GM12878 (cell line): ENCODE data around the gene CEP89. TPM values are rescaled to one million over a fixed set of nuclear protein-coding genes. Genes with fewer than 3 reads are reported as not detected.

Source experiments
- ATAC-seq: fragments of 200-7000 bp; cut with Tn5 transposase; 3 replicates; pipeline ENCODE4 v1.9.1; 2020; ENCODE audit warnings: mild to moderate bottlenecking, moderate library complexity
- BruUV-seq: library from RNA; stranded (reverse); fragments of 400-500 nt; replicated peaks from 2 replicates; lab custom pipeline; 2021; lab: Mats Ljungman, UMichigan
- CTCF ChIA-PET: fragments of 300-600 bp; sonication (Branson Sonifier 250); formaldehyde crosslinking; extraction: SDS; loops from one replicate; lab custom pipeline; 2021; ENCODE audit warnings: inconsistent platforms; lab: Yijun Ruan, JAX
- POLR2A ChIA-PET: fragments of 350-600 bp; formaldehyde crosslinking; extraction: SDS; loops from one replicate; lab custom pipeline; 2021; ENCODE audit warnings: inconsistent platforms; lab: Charles Lee
- RAD21 ChIA-PET: fragments of 300-600 bp; sonication (Branson Sonifier 250); formaldehyde crosslinking; loops from one replicate; lab custom pipeline; 2023; ENCODE audit warnings: antibody characterized with exemption; ENCODE audit not compliant: unreplicated experiment; lab: Charles Lee
- SMC1A ChIA-PET: fragments of 300-600 bp; sonication (Branson Sonifier 250); formaldehyde crosslinking; loops from one replicate; lab custom pipeline; 2023; ENCODE audit not compliant: unreplicated experiment, uncharacterized antibody; lab: Charles Lee
- DNase-seq: peaks from one replicate; pipeline ENCODE4 v3.0.0-alpha.2; 2011; ENCODE audit warnings: low read depth, low spot score
- FAIRE-seq: peaks from 3 replicates; lab custom pipeline; 2011; peaks lifted over from hg19 to GRCh38; lab: Jason Lieb, UNC
- H2AFZ ChIP-seq: 2 replicates; pipeline ENCODE4 v1.6.0; 2011; ENCODE audit warnings: low read depth, low read length, control low read depth; ENCODE audit not compliant: control insufficient read depth
- H3K27ac ChIP-seq: 2 replicates; pipeline ENCODE4 v1.5.1; 2011; ENCODE audit warnings: control low read depth; ENCODE audit not compliant: control insufficient read depth, insufficient read depth
- H3K27me3 ChIP-seq, 2 experiments: replicated peaks in 1 of 2; 2 replicates each; pipeline versions ENCODE4 v1.6.0 to v1.6.1; 2011; ENCODE audit warnings: low read length in 1 of 2; ENCODE audit not compliant: control insufficient read depth in 2 of 2, insufficient read depth in 2 of 2
- H3K36me3 ChIP-seq, 2 experiments: 2 replicates each; pipeline ENCODE4 v1.5.1; 2011; ENCODE audit warnings: low read length in 1 of 2; ENCODE audit not compliant: control insufficient read depth in 2 of 2, insufficient read depth in 2 of 2
- H3K4me1 ChIP-seq: 2 replicates; pipeline ENCODE4 v1.6.1; 2011; ENCODE audit warnings: mild to moderate bottlenecking, low read length, moderate library complexity, mixed read lengths; ENCODE audit not compliant: control insufficient read depth, insufficient read depth
- H3K4me2 ChIP-seq: 2 replicates; pipeline ENCODE4 v1.6.0; 2011; ENCODE audit warnings: control low read depth; ENCODE audit not compliant: control insufficient read depth, insufficient read depth
- H3K4me3 ChIP-seq: fragments of 200-600 bp; sonication (generic); 2 replicates; pipeline ENCODE4 v1.5.1; 2016
- H3K79me2 ChIP-seq: 2 replicates; pipeline ENCODE4 v1.6.0; 2011; ENCODE audit warnings: low read length; ENCODE audit not compliant: control insufficient read depth, insufficient read depth
- H3K9ac ChIP-seq: 2 replicates; pipeline ENCODE4 v1.8.0; 2011; ENCODE audit warnings: low read length, control low read depth, mixed read lengths; ENCODE audit not compliant: control insufficient read depth, insufficient read depth
- H3K9me3 ChIP-seq: replicated peaks from 3 replicates; pipeline ENCODE4 v1.5.1; 2011; ENCODE audit warnings: mild to moderate bottlenecking, low read length; ENCODE audit not compliant: control insufficient read depth, insufficient read depth
- H4K20me1 ChIP-seq: 2 replicates; pipeline ENCODE4 v1.6.0; 2011; ENCODE audit not compliant: control insufficient read depth, insufficient read depth
- MEF2A ChIP-seq: IDR thresholded peaks from 2 replicates; pipeline ENCODE4 v1.6.1; 2011; ENCODE audit warnings: low read depth, mild to moderate bottlenecking, low read length, moderate library complexity; ENCODE audit not compliant: insufficient read depth
- SPI1 ChIP-seq: IDR thresholded peaks from 2 replicates; pipeline ENCODE4 v1.6.1; 2011; ENCODE audit warnings: low read depth, mild to moderate bottlenecking, low read length, moderate library complexity, borderline replicate concordance; ENCODE audit not compliant: insufficient read depth
- YY1 ChIP-seq: IDR thresholded peaks from 2 replicates; pipeline ENCODE4 v1.6.1; 2011; ENCODE audit warnings: low read depth, mild to moderate bottlenecking, low read length
- WGBS: methylation state at CpG from one replicate; pipeline ENCODE4 v1.1.6; 2016; ENCODE audit warnings: low lambda C conversion rate; ENCODE audit not compliant: insufficient replicate concordance, insufficient coverage; ENCODE audit errors: missing lambda C conversion rate; 5-methylcytosine and 5-hydroxymethylcytosine counted together
- in situ Hi-C: fragments of 300-500 bp; cut with MboI; formaldehyde crosslinking; loops from 9 replicates; pipeline ENCODE4 v1.14.3; 2018; ENCODE audit warnings: mixed read lengths
- intact Hi-C: fragments of 100-400 bp; cut with micrococcal nuclease; formaldehyde crosslinking; loops from one replicate; pipeline ENCODE4 v1.14.2; 2022; ENCODE audit not compliant: unreplicated experiment
- polyA plus RNA-seq, 11 experiments: library from polyadenylated mRNA; depleted of rRNA in 4 of 11; unstranded in 6 of 11; stranded (reverse) in 5 of 11; fragments of >200 nt; fragmentation: Nextera tagmentation in 4 of 11; fragmentation: Illumina TruSeq in 1 of 11; extraction: Ambion mirVana in 4 of 11; extraction: Trizol in 1 of 11; gene quantifications; 1 replicate in 1 of 11; 2 replicates in 10 of 11; pipeline versions ENCODE4 v1.2.1 to v1.2.3, GENCODE V29; 2011 to 2016; ENCODE audit warnings: inconsistent platforms in 2 of 11, missing spikeins in 2 of 11, low read depth in 1 of 11
- total RNA-seq, 4 experiments: library from RNA; depleted of rRNA in 3 of 4; stranded (reverse); fragments of >200 nt in 3 of 4; fragmentation: Illumina TruSeq in 1 of 4; extraction: Trizol in 1 of 4; gene quantifications; 2 replicates each; pipeline versions ENCODE4 v1.2.1 to v1.2.3, GENCODE V29; 2013 to 2021
- TF ChIP-seq, protein P1 (sequence below): IDR thresholded peaks from 2 replicates; pipeline ENCODE4 v1.6.1; 2012; ENCODE audit warnings: mild to moderate bottlenecking, low read depth, low read length

The CEP89 gene
- total and polyA plus RNA-seq, 10 of the 15 experiments (the other 5 are each of a cell fraction or from before 2014, with no cell fraction given): 6.0 to 19.3 (median 10.2) TPM

DNA sequence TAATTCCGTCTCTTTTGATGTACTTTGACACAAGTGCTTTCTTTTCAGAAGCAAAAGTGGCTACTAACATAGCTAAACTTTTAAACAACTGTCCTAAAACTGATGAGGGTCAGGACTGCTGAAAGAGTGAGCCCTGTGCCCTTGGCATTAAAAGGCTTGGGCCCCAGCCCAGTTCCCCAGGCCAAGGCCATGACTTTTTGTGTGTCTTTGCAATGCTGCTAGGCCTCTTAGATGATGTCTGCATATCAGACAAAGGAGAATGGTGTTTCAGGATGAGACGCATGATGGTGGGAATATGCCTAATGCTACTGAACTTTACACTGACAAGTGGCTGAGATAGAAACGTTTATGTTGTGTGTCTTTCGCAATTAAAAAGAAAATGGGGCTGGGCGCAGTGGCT lies 140.1 kb downstream of the CEP89 start (continued):
- TF ChIP-seq, protein P1, sequence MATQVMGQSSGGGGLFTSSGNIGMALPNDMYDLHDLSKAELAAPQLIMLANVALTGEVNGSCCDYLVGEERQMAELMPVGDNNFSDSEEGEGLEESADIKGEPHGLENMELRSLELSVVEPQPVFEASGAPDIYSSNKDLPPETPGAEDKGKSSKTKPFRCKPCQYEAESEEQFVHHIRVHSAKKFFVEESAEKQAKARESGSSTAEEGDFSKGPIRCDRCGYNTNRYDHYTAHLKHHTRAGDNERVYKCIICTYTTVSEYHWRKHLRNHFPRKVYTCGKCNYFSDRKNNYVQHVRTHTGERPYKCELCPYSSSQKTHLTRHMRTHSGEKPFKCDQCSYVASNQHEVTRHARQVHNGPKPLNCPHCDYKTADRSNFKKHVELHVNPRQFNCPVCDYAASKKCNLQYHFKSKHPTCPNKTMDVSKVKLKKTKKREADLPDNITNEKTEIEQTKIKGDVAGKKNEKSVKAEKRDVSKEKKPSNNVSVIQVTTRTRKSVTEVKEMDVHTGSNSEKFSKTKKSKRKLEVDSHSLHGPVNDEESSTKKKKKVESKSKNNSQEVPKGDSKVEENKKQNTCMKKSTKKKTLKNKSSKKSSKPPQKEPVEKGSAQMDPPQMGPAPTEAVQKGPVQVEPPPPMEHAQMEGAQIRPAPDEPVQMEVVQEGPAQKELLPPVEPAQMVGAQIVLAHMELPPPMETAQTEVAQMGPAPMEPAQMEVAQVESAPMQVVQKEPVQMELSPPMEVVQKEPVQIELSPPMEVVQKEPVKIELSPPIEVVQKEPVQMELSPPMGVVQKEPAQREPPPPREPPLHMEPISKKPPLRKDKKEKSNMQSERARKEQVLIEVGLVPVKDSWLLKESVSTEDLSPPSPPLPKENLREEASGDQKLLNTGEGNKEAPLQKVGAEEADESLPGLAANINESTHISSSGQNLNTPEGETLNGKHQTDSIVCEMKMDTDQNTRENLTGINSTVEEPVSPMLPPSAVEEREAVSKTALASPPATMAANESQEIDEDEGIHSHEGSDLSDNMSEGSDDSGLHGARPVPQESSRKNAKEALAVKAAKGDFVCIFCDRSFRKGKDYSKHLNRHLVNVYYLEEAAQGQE: no peak

GRCh38 chr19:32830231-32831014 lies 141.3 kb downstream of the CEP89 start:
- Histone ChIP-seq H3K4me3 (no peak overlapping the region), H3K27me3 (no peaks in the 10 kb centered on the region), H3K4me1 (no peaks in the 10 kb centered on the region), H3K4me2 (no peak overlapping the region), H3K36me3 (no peaks in the 10 kb centered on the region), H3K9me3 (no peaks in the 10 kb centered on the region), H4K20me1 (no peaks in the 10 kb centered on the region), H3K9ac (no peak overlapping the region), H2AFZ (no peak overlapping the region), H3K27ac (no peak overlapping the region), H3K79me2 (no peaks in the 10 kb centered on the region)
- no peak for FAIRE-seq
- intact Hi-C loops (no loop called here), in situ Hi-C loops (no loop called here)
- TF ChIP-seq SPI1: peak; percentile 67
- TF ChIP-seq YY1: no peak
- TF ChIP-seq MEF2A: 0 out of 2 replicates have a peak, but pooled peaks have one; percentile 10
- ChIA-PET CTCF (no interaction called here), SMC1A (no interaction called here), RAD21 (no interaction called here), POLR2A (no interaction called here)
- DNase-seq: no peak
- BruUV-seq: no TSS peak
- 0 out of 3 replicates have a peak, but pooled peaks have one; percentile 32 for ATAC-seq
- WGBS: 33% methylated on average over 8 of the region's 8 CpGs
